ENCODE data around the gene PDGFC. TPM values are rescaled to one million over a fixed set of nuclear protein-coding genes. Genes with fewer than 3 reads are reported as not detected.

The PDGFC gene
- total RNA-seq, 1 experiment from 2014 or later, result 4.5 TPM

GRCh38 chr4:156782491-156782890 lies 189.1 kb downstream of the PDGFC start:
- no peak overlapping the region for H4K91ac ChIP-seq (ENCODE audit: insufficient read length, low read depth, low read length)
- H3K14ac ChIP-seq (ENCODE audit: insufficient read depth, low read length), result no peak overlapping the region
- no peaks in the 10 kb centered on the region for H3K9me3 ChIP-seq (ENCODE audit: control insufficient read depth, low read depth, low read length)
- no peak overlapping the region for H3K27ac ChIP-seq (ENCODE audit: insufficient read length, low read depth, low read length)
- H3K4me2 ChIP-seq (ENCODE audit: insufficient read depth, insufficient read length, low read length), result no peak overlapping the region
- Mint-ChIP-seq H3K27me3 (ENCODE audit: low read depth) (no peaks in the 10 kb centered on the region), H3K9me3 (no peaks in the 10 kb centered on the region), H3K27ac (no peak overlapping the region), H3K4me3 (no peak overlapping the region), H3K4me1 (peaks cover 0 to 2% of the 10 kb centered on the region in 2 experiments; a peak in 1 of 4 replicates), H3K36me3 (ENCODE audit: insufficient read depth in 1 of 3, low read depth in 3 of 3) (no peaks in the 10 kb centered on the region)
- no peak overlapping the region for H2BK20ac ChIP-seq (ENCODE audit: low read depth, low read length, poor library complexity, severe bottlenecking)
- no peak overlapping the region for H2BK12ac ChIP-seq (ENCODE audit: insufficient read length, low read depth, low read length)
- no peak overlapping the region for H2BK15ac ChIP-seq (ENCODE audit: low read depth, low read length)
- H3K79me2 ChIP-seq (ENCODE audit: insufficient read depth, low read length), result no peaks in the 10 kb centered on the region
- H2BK120ac ChIP-seq (ENCODE audit: low read depth, low read length, poor library complexity, severe bottlenecking), result no peak overlapping the region
- H3K79me1 ChIP-seq (ENCODE audit: insufficient read depth, low read depth, low read length, poor library complexity, severe bottlenecking), result no peaks in the 10 kb centered on the region
- H3K4ac ChIP-seq (ENCODE audit: low read depth, low read length), result no peak overlapping the region
- no peak overlapping the region for H4K8ac ChIP-seq (replicated peaks; ENCODE audit: insufficient read length, low read depth, low read length)
- no peak overlapping the region for H3T11ph ChIP-seq (ENCODE audit: low read length)
- no peak for TF ChIP-seq CTCF (conservative IDR thresholded peaks at IDR 0.05)
- no peak overlapping the region for H2AK5ac ChIP-seq (ENCODE audit: insufficient read length, low read length)
- H3K56ac ChIP-seq (ENCODE audit: insufficient read length, low read depth, low read length), result no peak overlapping the region
- H3K23me2 ChIP-seq (ENCODE audit: insufficient read length, low read depth, low read length, poor library complexity, severe bottlenecking), result no peaks in the 10 kb centered on the region
- H4K5ac ChIP-seq (ENCODE audit: insufficient read length, low read depth, low read length), result no peak overlapping the region
- H3K4me1 ChIP-seq (ENCODE audit: insufficient read depth, low read length), result no peaks in the 10 kb centered on the region
- H2AFZ ChIP-seq (ENCODE audit: low read length), result no peak overlapping the region
- H3K9ac ChIP-seq (ENCODE audit: extremely low read depth, insufficient read length, low read length), result no peak overlapping the region
- no peak overlapping the region for H3K23ac ChIP-seq (ENCODE audit: insufficient read length, low read depth, low read length)
- H3K18ac ChIP-seq (ENCODE audit: insufficient read length, low read depth, low read length), result no peak overlapping the region
- no CpG with 5 or more reads among the region's 5 CpGs for WGBS (ENCODE audit: extremely low coverage, insufficient read length, low lambda C conversion rate)
- DNase-seq, result no peak
- no peaks in the 10 kb centered on the region for H4K20me1 ChIP-seq (ENCODE audit: control insufficient read depth, insufficient read depth, insufficient read length)
- H2BK5ac ChIP-seq (ENCODE audit: insufficient read length, low read length), result no peak overlapping the region
- H3K27me3 ChIP-seq (ENCODE audit: insufficient read depth, low read length), result no peaks in the 10 kb centered on the region; the same call in 1 of the 2 replicates
